HG03457 (cell line): Measurements from ENCODE around the gene TWNK.

Source experiments
- ATAC-seq: cut with Tn5 transposase; IDR thresholded peaks from one replicate; pipeline ENCODE4 v1.9.1; 2021; ENCODE audit warnings: moderate number of reproducible peaks; ENCODE audit not compliant: unreplicated experiment

TWNK gene

GRCh38 chr10:100986952-100987684 is at the start of gene TWNK, which contains the start of gene MRPL43:
TSS of gene TWNK (plus strand) at chr10:100987543. CDS start at chr10:100988211, 668 bp downstream.
TSS of gene MRPL43 (minus strand) at chr10:100987497. CDS start at chr10:100987443, 54 bp downstream.
- peak; percentile 45 for ATAC-seq

- no peak for ATAC-seq
These were observed 47.5 kb upstream of the TWNK start for GRCh38 chr10:100939763-100940344.

- no peak for ATAC-seq
These were observed 45.1 kb upstream of the TWNK start for GRCh38 chr10:100942229-100942628.

- ATAC-seq = no peak
These were observed 43.8 kb upstream of the TWNK start for GRCh38 chr10:100943508-100943907.

- no peak for ATAC-seq
These were observed 41.6 kb upstream of the TWNK start for GRCh38 chr10:100945754-100946153.

GRCh38 chr10:100948916-100949315 is 38.4 kb upstream of the TWNK start:
- no peak for ATAC-seq

GRCh38 chr10:100960251-100960650 is 27.1 kb upstream of the TWNK start:
- no peak for ATAC-seq

- no peak for ATAC-seq
These were observed 24.8 kb upstream of the TWNK start for GRCh38 chr10:100962351-100963080.

GRCh38 chr10:100963826-100964225 is 23.5 kb upstream of the TWNK start:
- no peak for ATAC-seq

GRCh38 chr10:100965820-100966219 is 21.5 kb upstream of the TWNK start:
- no peak for ATAC-seq

GRCh38 chr10:100966887-100967286 is 20.5 kb upstream of the TWNK start:
- ATAC-seq = no peak

GRCh38 chr10:100967332-100967731 is 20.0 kb upstream of the TWNK start:
- no peak for ATAC-seq

GRCh38 chr10:100968062-100968736 is 19.1 kb upstream of the TWNK start:
- no peak for ATAC-seq

- no peak for ATAC-seq
These were observed 18.5 kb upstream of the TWNK start for GRCh38 chr10:100968863-100969186.

GRCh38 chr10:100969187-100970075 is 17.9 kb upstream of the TWNK start, which contains the start of gene SEMA4G:
TSS of gene SEMA4G (plus strand) at chr10:100969504. CDS start at chr10:100972913, 3,409 bp downstream.
- ATAC-seq = no peak

GRCh38 chr10:100970076-100970913 is 17.0 kb upstream of the TWNK start:
- no peak for ATAC-seq

GRCh38 chr10:100970914-100971811 is 16.2 kb upstream of the TWNK start:
- ATAC-seq = no peak

- no peak for ATAC-seq
These were observed 15.0 kb upstream of the TWNK start for GRCh38 chr10:100972115-100972903.
